Measurements from ENCODE around the gene SGPL1.
"Not testable (repeated sequence)": the region's sequence is repeated elsewhere in the genome, so short reads cannot be mapped to it uniquely, and the experiment has no call there.

The SGPL1 gene

DNA sequence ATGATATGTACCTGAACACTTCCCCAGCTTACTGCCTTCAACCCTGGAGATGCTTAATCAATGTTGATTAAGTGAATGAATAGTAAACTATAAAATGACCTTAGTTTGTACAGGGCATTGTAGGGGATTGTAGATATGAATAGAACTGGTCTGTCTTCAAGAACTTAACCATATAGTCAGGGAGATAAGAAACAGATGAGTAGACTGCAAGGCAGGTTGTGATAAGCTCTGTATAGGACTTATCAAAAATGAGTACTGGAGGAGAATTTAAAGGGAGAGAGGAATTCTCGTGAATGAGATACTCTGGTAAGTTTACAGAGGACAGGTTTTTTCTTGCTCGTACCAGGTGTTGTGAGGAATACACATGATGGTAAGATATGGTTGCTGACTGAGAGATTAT lies 27.6 kb downstream of the SGPL1 start:
- no peak for DNase-seq (ENCODE audit: low read depth in 3 of 3)

DNA sequence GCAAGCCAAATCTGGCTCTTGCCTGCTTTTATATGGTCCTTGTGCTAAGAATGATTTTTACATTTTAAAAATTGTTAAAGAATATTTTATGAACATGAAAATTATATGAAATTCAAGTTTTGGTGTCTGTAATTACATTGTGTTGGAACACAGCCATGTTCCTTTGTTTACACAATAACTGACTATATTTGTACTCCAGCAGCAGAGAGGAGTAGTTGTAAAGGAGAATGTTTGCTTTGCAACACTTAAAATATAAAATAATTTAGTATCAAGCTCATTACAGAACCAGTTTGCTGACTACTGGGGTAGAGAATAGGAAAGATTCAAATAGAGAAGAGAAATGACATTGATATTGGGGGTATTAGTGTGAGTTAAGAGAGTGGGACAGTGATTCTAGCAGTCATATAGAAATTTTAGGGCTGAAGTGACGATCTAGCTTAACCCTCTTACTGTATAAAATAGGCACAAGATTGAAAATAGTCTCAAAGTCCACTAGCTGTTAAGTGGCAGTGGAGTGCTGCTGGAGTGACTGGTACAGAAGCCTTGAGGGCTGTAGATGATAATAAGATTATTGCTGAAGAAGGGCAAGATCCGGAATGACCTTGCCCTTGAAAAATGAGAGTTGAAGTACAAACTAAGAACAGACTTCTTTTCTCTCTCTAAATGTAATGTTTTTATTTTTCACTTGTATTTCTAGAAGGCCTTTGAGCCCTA lies 28.2 kb downstream of the SGPL1 start:
- DNase-seq (ENCODE audit: low read depth in 3 of 3): no peak

DNA sequence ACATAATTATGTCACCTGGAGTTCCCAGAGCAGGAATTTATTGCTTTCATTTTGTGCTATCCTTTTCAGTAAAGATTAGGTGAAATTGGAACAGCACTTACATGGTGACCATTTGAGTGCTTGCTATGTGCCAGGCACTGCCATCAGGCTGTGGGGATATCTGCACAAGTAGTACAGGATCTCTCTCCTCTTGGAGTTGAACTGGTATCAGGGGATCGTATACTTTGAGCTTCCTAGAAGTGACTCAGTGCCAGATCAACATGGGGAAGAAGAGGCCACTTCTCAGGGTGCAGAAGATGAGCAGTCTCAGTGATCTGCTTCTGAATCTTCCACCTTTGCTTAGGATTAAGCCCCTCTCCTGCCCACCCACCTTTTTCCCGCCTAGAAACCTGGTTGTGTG lies 29.5 kb downstream of the SGPL1 start:
- no peak for DNase-seq (ENCODE audit: low read depth in 3 of 3)

DNA sequence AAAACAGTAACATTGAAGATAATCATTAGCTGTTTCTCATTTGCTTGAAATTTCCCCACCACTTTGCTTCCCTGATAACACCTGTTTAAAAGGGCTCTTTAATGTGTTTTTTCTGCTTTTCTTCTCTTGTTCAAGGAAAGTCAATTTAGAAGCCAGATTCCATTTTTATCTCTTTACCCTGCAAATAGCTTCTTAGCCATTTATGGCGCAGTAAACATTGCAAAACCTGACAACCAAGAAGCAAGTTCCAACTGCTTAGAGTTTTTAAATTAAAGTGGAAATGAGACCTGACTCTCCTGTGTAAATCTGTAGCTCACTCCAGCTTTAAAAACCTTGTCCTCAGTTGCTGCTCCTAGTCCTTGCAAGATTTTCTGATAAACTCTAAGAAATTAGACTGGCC lies 30.1 kb downstream of the SGPL1 start:
- DNase-seq (ENCODE audit: low read depth in 3 of 3): no peak

DNA sequence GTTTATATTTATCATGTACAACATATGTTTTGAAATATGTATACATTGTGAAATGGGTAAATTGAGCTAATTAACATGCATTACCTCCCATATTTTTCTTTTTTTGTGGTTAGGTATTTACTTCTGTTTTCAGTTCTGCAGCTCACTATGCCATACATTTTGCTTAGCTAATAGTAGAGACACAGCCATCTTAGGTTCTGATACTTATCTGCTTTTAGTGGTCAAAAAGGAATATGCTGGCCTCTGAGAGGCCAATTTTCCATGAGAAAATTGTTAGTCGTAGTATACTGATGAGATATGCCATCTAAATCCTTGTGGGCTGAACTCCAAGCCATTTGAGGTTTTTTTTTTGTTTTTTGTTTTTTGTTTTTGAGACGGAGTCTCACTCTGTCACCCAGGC lies 31.0 kb downstream of the SGPL1 start:
- DNase-seq (ENCODE audit: low read depth in 3 of 3): no peak

DNA sequence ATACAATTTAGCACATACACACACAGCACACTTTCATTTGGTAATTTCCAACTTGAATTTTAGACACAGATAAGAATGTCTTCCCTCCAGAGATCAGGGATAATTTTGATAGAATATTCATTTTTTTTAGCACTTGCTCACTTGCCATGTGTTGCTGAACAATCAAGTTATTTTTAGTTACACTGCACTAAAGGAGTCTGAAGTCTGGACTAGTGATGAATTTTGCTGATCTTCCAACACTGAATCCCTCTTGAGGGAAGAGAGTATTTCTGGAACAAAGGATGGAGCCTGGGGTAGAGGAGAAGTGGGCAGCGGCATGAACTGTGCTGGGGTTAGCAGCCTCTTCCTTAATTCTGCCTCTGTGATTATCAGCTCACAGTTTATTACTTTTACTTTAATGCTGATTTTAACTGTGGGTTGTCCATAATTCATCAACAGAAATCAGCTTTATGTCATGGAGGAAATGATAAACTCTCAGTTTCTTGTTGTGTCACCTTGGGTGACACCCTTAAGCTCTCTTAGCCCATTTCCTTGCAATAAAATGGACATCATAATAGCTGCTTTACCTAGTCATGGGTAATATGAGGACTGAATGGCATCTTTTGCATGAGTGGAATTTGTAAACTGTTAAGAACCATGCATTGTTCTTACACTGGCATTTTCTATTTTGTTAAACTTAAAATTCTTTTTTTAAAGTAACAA lies 32.1 kb downstream of the SGPL1 start:
- DNase-seq (ENCODE audit: low read depth in 3 of 3): no peak

DNA sequence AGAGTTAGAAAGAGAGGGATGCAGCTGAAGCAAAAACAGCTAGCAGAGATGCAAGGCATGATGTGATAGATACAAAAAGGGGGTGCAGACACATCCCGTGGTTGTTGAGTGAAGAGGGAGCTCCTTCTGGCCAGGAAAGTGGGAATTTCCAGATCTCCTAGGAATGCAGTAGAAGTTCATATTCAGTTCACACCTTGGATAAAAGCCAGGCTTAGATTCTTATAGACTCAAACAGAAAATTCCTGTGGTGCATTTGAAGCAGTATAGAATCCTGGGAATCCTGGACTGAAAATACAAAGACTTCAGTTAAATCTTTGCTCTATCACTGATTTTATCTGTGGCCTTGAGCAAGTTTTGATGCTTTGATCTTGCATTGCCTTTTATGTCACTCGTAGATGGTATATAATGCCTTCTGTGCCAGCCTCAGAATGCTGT lies 33.9 kb downstream of the SGPL1 start:
- no peak for DNase-seq (ENCODE audit: low read depth in 3 of 3)

DNA sequence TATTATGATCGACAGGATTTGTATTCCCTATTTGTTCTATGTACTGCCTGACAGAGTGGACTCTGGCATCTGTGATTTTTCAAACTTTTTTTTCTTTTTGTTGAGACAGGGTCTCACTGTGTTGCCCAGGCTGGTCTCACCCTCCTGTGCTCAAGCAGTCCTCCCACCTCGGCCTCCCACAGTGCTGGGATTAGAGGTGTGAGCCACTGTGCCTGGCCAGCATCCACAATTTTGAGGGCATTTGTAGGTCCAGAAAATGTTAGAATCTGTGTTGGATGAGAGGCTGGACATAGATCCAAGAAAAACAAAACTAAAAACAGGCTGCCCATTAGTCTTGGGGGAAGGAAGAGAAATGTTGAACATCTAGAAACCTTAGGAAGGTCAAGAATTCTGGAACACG lies 34.3 kb downstream of the SGPL1 start:
- DNase-seq (ENCODE audit: low read depth in 3 of 3): no peak

DNA sequence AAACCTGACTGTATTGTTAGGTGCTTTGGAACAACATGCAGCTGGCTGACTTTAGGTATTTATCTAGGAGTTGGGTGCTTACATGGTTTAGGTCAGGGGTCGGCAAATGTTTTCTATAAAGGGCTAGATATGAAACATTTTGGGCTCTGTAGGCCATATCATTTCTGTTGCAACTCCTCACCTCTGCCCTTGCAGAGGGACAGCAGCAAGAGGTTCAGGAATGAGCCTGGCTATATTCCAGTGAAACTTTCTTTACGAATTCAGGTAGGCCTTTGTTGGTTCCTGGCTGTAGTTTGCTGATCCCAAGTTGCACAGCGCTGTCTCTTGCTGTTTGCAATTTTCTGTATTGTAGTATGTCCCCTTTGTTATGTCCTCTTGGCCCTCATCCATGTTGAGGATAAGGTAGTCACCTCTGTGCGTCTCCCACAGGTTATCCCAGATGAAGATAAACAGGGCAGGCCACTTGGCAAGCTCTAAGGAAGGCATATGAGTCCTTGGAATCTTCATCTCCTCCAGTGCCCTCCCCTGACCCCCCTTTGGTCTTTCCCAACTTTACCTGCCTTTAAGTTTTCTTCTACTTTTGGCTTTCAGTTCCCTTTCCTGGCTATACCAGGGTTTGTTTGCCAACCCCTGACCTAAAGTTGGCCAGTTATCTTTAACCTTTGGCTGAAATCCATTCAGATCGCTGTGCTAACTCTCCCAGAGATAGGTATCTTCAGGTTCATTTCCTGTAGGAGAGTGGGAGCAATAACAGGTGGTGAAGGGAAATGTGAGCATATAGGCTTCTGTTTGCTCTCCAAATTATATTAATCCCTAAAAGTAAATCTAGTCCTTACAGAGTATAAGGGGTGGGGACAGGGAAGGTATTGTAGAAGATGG lies 36.1 kb downstream of the SGPL1 start:
- no peak for DNase-seq (ENCODE audit: low read depth in 3 of 3)

DNA sequence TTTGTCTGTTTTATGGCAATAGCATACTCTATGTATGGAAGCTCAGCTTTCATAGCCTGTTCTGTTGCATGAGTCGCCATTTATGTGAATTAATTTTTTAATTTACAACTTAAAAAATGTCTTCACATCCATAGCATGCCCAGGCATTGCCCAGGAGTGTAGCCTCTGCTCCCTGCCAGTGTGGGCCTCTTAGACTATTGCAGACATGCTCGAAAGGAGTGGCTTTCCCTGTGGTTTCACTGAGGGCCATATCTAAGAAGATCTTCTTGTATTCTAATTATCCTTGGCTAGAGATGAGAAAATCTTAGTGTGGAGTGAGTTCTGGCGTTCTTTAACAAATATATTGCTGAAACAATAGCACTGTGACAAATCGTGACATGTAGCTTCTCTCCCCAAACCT lies 37.3 kb downstream of the SGPL1 start:
- no peak for DNase-seq (ENCODE audit: low read depth in 3 of 3)

DNA sequence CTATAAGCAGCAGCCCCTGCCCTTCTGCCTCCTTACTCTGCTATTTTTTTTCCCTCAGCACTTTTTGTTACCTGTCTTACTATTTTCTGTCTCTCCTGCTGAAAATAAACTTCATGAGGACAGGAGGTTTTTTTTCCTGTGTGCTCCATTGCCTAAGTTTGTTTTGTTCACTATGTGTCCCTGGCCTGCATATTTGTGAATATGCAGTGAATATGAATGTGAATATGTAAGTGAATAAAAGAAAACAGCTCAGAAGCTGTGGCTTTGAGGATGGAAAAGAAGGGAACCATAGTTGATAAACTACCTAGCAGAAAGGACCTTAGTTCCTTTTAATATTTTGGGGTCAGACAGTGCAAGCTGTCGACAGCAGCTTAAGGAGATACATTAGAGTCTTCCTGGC lies 37.7 kb downstream of the SGPL1 start:
- no peak for DNase-seq (ENCODE audit: low read depth in 3 of 3)

DNA sequence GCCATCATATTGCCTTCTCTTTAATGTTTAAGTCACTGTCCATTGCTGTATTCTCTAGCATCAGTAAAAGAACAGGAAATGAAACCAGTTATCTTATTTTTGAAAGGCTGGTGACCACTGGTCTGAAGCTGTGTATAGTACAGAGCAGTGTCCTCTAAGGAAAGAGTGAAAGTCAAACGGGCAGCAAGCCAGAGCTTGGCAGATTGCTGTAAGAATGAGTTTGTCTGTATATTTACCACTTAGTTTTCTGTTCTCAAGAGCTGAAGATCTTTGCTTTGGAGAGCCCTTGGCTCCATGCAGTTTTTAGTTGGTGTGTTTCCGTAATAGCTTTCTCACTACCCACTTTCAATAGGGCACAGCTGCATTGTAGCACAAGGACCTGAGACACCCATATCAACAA lies 40.7 kb downstream of the SGPL1 start:
- DNase-seq (ENCODE audit: low read depth in 3 of 3): no peak

DNA sequence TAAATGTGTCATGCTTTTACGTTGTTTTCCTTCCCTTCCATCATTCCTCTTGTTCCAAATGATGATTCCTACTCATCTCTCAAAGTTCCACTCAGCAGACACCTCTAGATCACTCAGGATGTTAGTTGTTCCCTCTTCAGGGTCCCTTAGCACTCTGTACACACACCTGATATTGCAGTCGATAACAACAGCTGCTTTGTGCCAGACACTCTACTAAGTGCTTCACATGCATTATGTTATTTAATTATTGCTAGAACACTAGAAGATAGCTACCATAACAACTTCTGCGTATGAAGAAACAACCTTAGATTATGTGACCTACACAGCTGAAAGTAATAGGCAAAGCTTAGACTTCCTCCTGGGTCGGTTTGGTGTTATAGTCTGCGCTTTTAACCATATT lies 43.0 kb downstream of the SGPL1 start:
- DNase-seq (ENCODE audit: low read depth in 3 of 3): no peak

DNA sequence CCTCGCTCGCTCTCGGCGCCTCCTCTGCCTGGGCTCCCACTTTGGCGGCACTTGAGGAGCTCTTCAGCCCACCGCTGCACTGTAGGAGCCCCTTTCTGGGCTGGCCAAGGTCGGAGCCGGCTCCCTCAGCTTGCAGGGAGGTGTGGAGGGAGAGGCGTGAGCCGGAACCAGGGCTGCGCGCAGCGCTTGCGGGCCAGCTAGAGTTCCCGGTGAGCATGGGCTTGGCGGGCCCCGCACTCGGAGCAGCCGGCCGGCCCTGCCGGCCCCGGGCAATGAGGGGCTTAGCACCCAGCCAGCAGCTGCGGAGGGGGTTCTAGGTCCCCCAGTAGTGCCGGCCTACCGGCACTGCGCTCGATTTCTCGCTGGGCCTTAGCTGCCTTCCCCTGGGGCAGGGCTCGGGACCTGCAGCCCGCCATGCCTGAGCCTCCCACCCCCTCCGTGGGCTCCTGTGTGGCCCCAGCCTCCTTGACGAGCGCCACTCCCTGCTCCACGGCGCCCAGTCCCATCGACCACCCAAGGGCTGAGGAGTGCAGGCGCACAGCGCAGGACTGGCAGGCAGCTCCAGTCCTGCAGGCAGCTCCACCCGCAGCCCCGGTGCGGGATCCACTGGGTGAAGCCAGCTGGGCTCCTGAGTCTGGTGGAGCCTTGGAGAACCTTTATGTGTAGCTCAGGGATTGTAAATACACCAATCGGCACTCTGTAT lies 45.9 kb downstream of the SGPL1 start:
- not testable (repeated sequence) for DNase-seq (ENCODE audit: low read depth in 3 of 3)

DNA sequence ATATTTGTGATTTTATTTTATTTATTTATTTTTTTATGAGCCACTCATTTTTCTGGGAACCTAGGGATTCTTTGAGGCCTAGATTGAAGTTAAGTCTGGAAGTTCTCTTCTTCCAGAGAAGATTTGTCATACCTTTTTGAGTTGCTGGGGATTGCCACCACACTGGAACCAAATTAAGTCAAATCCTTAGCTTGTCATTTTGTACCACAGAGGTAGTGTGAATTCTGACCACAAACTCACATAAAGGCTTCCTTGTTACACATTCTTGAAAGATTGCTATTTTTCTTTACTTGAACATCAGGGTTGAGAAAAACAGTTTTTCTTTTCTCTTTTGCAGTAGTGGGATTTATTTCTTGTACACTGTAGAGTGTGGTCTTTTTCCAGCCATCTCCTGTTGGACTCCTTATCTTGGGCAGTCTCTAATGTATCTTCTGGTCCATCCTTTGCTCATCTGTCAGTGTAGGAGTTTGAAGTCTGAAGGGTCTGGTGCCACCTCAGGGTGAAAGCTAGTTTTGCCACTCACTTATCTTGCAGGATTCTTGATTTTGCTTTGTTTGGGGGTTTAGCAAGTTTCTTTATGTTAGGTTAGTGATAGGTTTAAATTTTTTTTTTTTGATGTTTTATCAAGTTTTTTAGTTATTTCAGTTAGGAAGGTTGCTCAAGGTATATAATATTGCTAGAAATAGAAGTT lies 47.9 kb downstream of the SGPL1 start:
- no peak for DNase-seq (ENCODE audit: low read depth in 3 of 3)

DNA sequence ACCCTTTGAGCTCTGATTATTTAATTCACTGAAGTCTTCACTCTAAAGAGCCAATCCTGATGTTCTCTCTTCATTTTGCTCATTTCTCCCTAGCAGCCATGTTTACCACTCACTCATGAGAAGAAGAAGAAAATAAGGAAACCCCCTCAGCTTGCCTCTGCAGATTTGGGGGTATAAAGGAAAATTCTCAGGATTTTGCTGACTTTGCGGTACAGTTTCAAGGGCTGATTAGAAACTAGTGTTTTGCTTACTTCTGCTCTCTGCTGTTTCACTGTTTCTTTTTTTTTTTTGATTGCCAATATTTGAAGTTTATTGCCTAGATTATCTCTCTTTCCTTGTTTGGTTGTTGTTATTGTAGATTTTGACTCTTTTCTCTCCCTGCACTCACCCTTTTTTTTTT lies 49.2 kb downstream of the SGPL1 start:
- DNase-seq (ENCODE audit: low read depth in 3 of 3): no peak

DNA sequence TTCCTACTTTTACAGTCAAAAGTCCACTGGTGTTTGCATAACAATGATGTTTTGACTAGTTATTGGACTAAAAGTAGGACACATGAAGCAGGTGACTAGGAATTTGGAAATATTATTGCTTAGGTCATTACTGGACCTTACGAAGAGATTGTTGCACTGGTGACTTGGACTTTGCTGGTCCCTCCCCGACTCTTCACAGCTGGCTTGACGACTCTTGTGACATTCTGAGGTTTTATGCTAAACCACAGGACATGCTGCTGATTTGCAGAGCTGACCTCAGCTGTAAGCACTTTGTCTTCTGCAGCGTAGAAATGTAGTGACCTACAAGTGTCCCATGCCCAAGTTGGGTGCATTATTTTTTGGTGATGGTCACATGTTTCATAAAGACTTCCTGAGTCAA lies 50.7 kb downstream of the SGPL1 start:
- DNase-seq (ENCODE audit: low read depth in 3 of 3): no peak

DNA sequence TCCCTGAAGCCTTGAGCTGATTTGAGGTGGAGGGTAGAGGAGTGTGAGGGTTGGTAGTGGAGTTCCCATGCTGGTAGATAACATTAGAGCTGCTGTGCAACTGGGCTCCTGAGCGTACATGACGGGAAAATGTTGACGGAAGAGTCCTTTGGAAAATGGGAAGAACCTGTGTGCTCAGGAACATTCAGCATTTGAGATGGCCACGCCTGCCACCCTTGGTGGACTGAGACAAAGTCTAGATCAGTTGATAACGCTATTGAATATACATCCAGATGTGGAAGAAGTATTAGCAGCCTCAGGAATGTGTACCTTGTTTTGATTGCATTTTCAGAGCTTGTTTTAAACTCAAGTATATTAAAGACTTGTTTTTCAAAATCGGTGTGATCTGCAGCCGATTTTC lies 56.5 kb downstream of the SGPL1 start:
- no peak for DNase-seq (ENCODE audit: low read depth in 3 of 3)

DNA sequence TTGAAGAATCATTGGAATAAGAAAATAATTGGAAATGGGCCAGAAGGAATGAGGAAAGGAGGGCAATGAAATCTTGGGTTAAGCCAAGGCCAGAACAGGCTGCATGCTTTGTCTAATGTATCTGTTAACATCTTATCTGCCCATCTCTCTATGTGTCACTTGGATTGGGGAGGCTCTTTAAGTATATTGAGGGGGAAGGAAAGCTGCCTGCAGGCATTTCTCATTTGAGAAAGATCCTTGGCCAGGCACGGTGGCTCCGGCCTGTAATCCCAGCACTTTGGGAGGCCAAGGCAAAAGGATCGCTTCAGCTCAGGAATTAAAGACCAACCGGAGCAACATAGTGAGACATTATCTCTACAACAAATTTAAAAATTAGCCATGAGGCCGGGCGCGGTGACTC lies 58.3 kb downstream of the SGPL1 start:
- DNase-seq (ENCODE audit: low read depth in 3 of 3): no peak

DNA sequence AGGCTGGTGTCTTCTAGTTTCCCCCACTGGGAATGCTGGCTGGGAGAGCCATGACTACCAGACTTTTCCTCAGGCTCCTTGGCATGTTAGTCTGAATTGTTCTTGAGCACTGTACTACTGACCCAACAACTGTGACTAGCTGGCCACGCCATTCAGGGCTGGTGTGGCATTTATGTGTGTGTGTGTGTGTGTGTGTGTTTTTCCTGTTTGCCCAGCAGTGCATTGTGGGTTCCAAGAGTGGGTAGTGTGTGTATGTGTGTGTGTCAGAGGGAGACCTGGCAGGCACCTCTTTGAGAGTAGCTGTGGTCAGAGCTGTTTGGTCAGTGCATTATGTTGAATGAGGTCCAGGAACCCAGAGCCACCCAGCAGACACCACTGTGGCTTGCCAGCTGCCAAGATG lies 63.5 kb downstream of the SGPL1 start:
- no peak for DNase-seq (ENCODE audit: low read depth in 3 of 3)

DNA sequence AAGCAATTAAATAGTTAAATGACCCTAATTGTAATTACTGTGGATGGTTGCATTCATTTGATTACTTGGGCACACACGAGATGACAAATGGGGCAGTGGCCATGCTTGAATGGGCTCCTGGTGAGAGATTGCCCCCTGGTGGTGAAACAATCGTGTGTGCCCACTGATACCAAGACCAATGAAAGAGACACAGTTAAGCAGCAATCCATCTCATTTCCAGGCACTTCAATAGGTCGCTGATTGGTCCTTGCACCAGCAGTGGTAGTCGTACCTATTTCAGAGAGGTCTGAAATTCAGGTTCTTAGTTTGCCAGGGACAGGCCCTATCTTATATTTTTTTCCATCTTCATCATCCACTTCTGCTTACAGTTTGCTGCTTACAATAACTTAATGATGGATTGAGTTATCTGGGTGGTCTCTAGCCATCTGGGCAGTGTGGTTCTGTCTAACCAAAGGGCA lies 64.4 kb downstream of the SGPL1 start:
- peak; percentile 59 to 71 (median 66) for DNase-seq (ENCODE audit: low read depth in 3 of 3)

All from stimulated activated CD4-positive, alpha-beta T cell treated with anti-CD3 and anti-CD28 coated beads, TNF-alpha, amount 100 ng/mL, for 24 hours (primary cell).